Measurements from ENCODE around the gene SAMD11. TPM values are rescaled to one million over a fixed set of nuclear protein-coding genes. Genes with fewer than 3 reads are reported as not detected.
A peak's percentile ranks its signal among the peaks of the same experiment; 100 is the strongest.

SAMD11 gene
- total RNA-seq, 1 experiment from 2014 or later: 13.5 TPM

DNA sequence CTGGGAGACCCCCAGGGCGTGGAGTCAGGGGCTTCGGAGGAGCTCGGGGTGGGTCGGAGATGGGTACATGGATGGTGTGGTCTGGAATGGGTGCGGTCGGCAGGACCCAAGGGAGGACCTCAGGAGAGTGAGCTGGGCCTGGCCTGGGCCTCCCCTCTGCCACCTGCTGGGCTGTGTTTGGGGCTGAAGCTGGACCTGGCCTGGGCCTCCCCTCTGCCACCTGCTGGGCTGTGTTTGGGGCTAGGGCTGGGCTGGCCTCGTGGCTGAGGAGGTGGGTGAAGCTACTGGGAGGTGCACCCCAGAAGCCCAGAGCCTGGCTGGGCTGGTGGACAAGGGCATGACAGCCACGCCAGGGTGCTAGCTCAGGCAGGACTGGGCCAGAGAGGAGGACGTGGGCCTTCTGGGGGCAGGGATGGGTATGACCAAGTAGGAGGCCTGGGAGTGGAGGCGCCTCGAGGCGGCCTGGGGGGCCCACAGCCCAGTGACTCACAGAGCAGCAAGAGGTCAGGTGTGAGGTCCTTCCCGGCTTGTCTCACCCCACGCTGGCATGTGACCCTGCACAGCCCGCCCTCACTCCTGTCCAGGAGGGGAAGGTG lies 14.5 kb downstream of the SAMD11 start:
- Histone ChIP-seq H3K23me2 (ENCODE audit: insufficient read length, low read depth, low read length, poor library complexity, severe bottlenecking) (peaks cover 6% of the 10 kb centered on the region), H3K4me1 (ENCODE audit: insufficient read depth, low read length) (no peaks in the 10 kb centered on the region), H2BK20ac (ENCODE audit: low read depth, low read length, poor library complexity, severe bottlenecking) (no peak overlapping the region), H3K9ac (ENCODE audit: extremely low read depth, insufficient read length, low read length) (no peak overlapping the region), H3K79me2 (ENCODE audit: insufficient read depth, low read length) (no peaks in the 10 kb centered on the region), H3T11ph (ENCODE audit: low read length) (no peak overlapping the region), H3K27me3 (ENCODE audit: insufficient read depth, low read length) (peaks cover 57% of the 10 kb centered on the region), H3K23ac (ENCODE audit: insufficient read length, low read depth, low read length) (no peak overlapping the region), H4K8ac (replicated peaks; ENCODE audit: insufficient read length, low read depth, low read length) (no peak overlapping the region), H3K18ac (ENCODE audit: insufficient read length, low read depth, low read length) (no peak overlapping the region), H4K5ac (ENCODE audit: insufficient read length, low read depth, low read length) (no peak overlapping the region), H3K14ac (ENCODE audit: insufficient read depth, low read length) (no peak overlapping the region), H2BK5ac (ENCODE audit: insufficient read length, low read length) (no peak overlapping the region), H3K79me1 (ENCODE audit: insufficient read depth, low read depth, low read length, poor library complexity, severe bottlenecking) (no peaks in the 10 kb centered on the region), H2BK120ac (ENCODE audit: low read depth, low read length, poor library complexity, severe bottlenecking) (no peak overlapping the region), H2BK12ac (ENCODE audit: insufficient read length, low read depth, low read length) (no peak overlapping the region), H2AK5ac (ENCODE audit: insufficient read length, low read length) (no peak overlapping the region), H2BK15ac (ENCODE audit: low read depth, low read length) (no peak overlapping the region), H4K91ac (ENCODE audit: insufficient read length, low read depth, low read length) (no peak overlapping the region), H3K27ac (ENCODE audit: insufficient read length, low read depth, low read length) (no peak overlapping the region), H3K4me2 (ENCODE audit: insufficient read depth, insufficient read length, low read length) (no peak overlapping the region), H4K20me1 (ENCODE audit: control insufficient read depth, insufficient read depth, insufficient read length) (no peaks in the 10 kb centered on the region), H3K4ac (ENCODE audit: low read depth, low read length) (no peak overlapping the region), H3K56ac (ENCODE audit: insufficient read length, low read depth, low read length) (no peak overlapping the region), H2AFZ (ENCODE audit: low read length) (no peak overlapping the region), H3K9me3 (ENCODE audit: control insufficient read depth, low read depth, low read length) (no peaks in the 10 kb centered on the region)
- no peak for DNase-seq
- no peak overlapping the region for H3K4me3 Mint-ChIP-seq
- no peak for TF ChIP-seq CTCF (conservative IDR thresholded peaks at IDR 0.05)
- WGBS (ENCODE audit: extremely low coverage, insufficient read length, low lambda C conversion rate): no CpG with 5 or more reads among the region's 15 CpGs
- H3K27me3 Mint-ChIP-seq (ENCODE audit: low read depth): peaks cover 73% of the 10 kb centered on the region
- H3K27ac Mint-ChIP-seq: peak overlapping the region in 1 of 3 experiments; percentile 40; a peak in 1 of 7 replicates
- peaks cover 0 to 2% (median 0%) of the 10 kb centered on the region in 3 experiments; a peak in 1 of 7 replicates for H3K36me3 Mint-ChIP-seq (ENCODE audit: insufficient read depth in 1 of 3, low read depth in 3 of 3)
- H3K4me1 Mint-ChIP-seq: peaks cover 9 to 43% of the 10 kb centered on the region in 2 experiments
- H3K9me3 Mint-ChIP-seq: no peaks in the 10 kb centered on the region

Data from H9 (cell line).